HG02763 (cell line): ENCODE results near the gene PLS1.
"Not testable (repeated sequence)": the region's sequence is repeated elsewhere in the genome, so short reads cannot be mapped to it uniquely, and the experiment has no call there.

Experiments
- ATAC-seq: cut with Tn5 transposase; IDR thresholded peaks from one replicate; pipeline ENCODE4 v1.9.1; 2021; ENCODE audit warnings: mild to moderate bottlenecking, moderate library complexity; ENCODE audit not compliant: unreplicated experiment

The PLS1 gene

GRCh38 chr3:142680710-142681109 is 84.5 kb downstream of the PLS1 start:
- no peak for ATAC-seq

DNA sequence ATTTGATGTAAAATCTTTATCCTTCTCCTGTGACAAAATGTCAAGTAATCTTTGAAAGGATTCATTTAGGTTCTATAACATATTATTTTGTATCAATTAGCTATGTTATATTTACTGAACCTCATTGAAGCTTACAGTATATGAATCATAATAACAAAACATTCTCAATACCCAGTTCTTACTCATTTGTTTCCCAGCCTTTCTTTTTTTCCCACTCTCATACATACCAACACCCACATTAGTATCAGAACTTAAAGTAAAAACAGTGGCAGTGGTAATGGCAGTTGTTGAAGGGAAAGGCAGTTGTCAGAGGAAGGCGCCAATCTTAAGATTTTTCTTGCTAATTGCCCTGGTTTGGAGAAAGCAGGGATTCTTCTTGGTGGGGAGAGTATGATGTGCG is 94.4 kb downstream of the PLS1 start:
- no peak for ATAC-seq

DNA sequence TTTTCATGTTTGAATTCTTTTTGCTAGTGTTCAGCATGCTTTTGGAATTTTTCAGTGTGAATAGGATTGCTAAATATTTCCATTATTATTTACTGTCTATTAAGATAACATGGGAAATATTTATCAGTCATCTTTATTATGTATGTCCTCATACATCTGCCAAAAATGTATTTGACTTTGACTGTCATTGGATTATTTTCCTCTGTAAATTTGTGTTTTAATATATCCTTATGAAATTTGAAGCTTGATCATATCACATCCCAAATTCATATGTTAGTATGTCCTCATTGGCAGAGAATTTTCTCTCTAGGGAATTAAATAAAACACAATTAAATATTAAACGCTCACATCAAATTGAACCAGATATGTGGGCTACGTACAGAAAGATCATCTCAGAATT is 95.3 kb downstream of the PLS1 start:
- no peak for ATAC-seq

DNA sequence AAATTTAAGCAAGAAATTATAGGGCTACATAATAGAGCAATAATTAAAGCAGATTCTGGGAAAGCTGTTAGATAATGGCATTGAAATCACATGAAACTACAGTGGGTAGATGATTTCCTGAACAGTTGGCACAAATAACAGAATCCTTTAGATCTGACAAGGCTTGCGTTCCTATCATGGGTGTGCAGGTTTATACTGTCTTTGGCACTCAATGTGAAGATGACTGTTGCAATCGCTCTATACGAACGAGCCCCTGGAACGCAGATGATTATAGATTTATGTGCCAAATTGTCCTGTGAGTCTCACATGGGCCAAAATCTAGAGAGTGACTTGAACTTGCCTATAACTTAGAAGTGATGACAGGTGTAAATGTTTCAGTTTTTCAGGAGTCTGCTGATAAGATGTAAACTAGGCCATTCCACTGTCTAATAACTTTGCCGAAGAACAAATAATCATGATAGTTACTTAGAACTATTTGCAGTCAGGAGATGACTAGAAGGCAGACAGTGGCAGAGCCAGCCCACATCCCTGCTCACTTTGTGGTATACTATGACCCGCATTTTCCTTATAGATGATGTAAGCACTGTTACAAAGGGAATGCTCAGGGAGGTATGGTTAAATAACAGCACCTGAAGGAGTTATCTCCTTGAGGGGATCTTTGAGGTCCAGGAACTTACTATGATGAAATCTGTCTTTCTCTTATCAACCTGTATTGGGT is 97.1 kb downstream of the PLS1 start:
- ATAC-seq = no peak

- no peak for ATAC-seq
Measured at GRCh38 chr3:142694225-142694624, 98.0 kb downstream of the PLS1 start.

GRCh38 chr3:142705198-142705597 is 109.0 kb downstream of the PLS1 start:
- ATAC-seq = no peak

- no peak for ATAC-seq
Measured at GRCh38 chr3:142706321-142707127, 110.3 kb downstream of the PLS1 start.

GRCh38 chr3:142709207-142709606 is 113.0 kb downstream of the PLS1 start:
- ATAC-seq = no peak

- ATAC-seq = not testable (repeated sequence)
Measured at GRCh38 chr3:142714882-142715281, 118.7 kb downstream of the PLS1 start.

DNA sequence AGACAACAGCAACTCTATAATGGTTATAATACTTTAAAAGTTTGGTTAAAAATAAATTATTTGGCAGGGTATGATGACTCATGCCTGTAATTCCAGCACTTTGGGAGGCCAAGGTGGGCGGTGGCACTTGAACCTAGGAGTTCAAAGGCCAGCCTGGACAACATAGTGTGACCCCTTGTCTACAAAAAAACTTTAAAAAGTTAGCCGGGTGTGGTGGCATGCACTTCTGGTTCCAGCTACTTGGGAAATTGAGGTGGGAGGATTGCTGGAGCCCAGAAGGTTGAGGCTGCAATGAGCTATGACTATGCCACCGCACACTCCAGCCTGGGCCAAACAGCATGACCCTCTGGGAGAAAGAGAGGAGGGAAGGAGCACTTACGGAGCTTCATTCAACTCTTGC is 119.9 kb downstream of the PLS1 start:
- no peak for ATAC-seq

- ATAC-seq = peak; percentile 5
Measured at GRCh38 chr3:142723665-142723967, 127.4 kb downstream of the PLS1 start.

DNA sequence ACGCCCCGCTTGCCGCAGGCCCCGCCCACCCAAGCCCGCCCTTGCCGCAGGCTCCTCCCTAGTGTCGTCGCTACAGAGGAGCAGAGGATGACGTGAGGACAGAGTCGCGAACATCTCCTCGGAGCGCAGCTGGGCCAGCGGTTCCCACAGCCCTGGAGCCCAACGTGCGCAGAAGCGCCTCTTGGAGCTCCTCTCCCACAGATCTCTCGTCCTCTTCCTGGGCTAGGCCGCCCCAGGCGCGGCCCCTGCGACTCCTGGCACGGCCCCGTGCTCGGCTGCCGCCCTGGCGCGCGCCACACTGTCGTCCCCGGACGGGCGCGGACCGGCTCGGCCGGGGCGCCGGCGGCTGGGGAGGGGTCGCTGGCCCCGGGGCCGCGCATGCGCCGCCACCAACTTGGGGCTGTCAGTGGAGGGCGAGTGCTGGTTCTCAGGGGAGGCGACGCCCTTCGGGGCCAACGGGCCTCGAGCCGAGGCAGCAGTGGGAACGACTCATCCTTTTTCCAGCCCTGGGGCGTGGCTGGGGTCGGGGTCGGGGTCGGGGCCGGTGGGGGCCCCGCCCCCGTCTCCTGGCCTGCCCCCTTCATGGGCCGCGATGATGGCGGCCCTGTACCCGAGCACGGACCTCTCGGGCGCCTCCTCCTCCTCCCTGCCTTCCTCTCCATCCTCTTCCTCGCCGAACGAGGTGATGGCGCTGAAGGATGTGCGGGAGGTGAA is 127.9 kb downstream of the PLS1 start, which contains the start of gene TRPC1:
Gene TRPC1 (plus strand): TSS at position 67 of the 714 bp plus-strand sequence. CDS start 526 bp downstream, at position 593.
- peak; percentile 94 for ATAC-seq

- ATAC-seq = peak; percentile 10
Measured at GRCh38 chr3:142724682-142725356, 128.6 kb downstream of the PLS1 start.

DNA sequence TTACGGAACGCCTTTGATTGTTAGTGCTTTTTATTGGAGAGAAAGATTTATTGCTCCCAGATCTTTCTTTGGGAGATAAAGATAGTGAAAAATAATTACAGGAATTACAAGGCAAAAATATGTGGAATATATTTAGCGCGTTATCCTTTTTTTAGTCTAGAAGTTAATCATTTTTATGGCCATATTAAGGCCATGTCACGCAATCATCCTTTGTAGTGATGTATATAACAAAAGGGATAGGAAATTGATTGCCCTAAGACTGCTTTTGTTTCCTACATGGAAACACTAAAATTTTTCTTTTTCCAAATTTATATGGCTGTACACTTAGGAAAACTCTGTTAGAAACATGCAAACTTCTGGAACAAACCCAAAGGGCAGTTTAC is 129.2 kb downstream of the PLS1 start:
- ATAC-seq = no peak

DNA sequence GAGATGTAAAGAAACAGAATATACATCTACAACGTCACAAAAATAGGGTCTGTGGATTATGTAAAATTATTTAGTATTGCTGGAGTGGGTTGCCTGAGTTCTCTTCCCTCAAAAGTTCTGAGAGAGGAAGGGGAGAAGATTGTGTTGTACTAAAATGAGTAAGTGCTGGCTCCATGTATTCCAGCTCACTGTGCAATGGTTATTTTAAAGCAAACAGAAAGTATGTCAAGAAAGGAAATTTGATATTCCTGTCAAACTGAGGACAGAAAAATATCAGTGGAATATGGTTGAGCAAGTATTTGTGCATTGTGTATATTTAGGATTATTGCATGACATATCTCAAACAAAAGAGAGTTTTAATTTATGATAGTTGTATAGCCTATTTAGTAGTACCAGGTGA is 129.8 kb downstream of the PLS1 start:
- no peak for ATAC-seq

DNA sequence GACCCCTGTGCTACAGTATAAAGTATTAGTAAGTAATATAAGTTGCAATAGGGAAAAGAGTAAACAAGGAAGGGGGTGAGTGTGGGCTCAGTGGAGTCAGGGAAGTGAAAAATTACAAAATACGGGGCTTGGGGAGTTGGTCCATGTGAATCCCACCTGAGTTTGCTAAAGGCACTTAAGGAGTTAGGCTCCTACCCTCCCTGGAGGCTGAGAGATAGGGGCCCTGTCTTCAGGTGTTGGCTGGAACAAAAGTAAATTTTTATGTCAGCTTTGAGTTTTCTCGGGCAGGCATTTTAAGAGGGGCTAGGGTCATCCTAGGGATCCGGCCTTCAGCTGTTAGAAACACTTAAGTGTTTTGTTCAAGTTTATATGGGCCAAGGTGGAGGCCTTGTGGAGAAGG is 135.9 kb downstream of the PLS1 start:
- ATAC-seq = no peak

DNA sequence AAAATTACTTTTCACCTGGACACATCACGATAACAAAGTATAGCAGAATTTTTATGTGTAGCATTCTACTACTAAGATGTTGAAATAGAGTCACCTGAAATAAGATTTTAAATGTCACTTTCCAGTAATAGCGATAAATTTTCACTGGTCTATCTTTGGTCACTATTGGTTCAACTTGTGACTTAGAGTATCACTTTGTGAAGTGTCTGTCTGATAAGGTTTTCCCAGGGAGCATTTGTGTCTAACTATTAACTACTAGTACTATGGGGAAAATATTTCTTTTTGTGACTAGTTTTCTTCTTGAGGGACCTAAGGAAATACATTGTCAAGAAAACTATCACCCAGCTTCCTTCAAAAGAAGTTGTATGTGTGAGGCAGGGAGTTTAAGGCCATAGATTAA is 138.6 kb downstream of the PLS1 start:
- ATAC-seq = no peak

DNA sequence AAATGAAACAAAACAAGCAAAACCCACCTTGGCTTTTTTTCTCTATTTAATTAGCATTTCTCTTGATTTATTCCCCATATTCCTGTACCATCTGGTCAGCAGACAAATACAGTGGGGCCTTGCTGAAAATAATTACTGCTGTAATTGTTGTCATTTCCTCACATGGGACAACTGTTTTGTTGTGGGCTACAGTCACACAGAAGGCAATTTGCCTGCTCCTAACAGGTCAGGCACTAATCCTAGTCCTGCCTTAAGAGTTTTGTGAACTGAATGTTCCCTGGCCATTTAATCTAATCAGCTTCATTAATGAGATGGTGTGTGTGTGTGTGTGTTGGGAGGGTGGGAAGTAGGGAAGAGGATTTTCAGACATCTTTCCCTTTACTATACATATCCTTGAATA is 139.3 kb downstream of the PLS1 start:
- no peak for ATAC-seq

GRCh38 chr3:142738396-142738795 is 142.2 kb downstream of the PLS1 start:
- no peak for ATAC-seq

DNA sequence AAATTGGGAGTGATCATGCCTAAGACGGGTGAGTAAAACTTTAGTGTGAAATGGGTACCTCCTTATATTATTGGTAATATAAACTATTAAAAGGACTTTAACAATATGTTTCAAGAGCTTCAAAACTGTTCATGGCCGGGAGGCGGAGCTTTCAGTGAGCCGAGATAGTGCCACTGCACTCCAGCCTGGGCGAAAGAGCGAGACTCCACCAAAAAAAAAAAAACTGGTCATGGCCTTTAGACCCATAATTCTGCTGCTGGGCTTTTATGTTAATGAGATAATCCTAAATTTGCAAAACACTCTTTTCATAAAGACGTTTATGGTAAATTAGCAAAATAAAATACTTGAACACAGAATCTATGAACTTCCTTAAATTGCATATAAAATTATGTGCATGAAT is 150.5 kb downstream of the PLS1 start:
- no peak for ATAC-seq

DNA sequence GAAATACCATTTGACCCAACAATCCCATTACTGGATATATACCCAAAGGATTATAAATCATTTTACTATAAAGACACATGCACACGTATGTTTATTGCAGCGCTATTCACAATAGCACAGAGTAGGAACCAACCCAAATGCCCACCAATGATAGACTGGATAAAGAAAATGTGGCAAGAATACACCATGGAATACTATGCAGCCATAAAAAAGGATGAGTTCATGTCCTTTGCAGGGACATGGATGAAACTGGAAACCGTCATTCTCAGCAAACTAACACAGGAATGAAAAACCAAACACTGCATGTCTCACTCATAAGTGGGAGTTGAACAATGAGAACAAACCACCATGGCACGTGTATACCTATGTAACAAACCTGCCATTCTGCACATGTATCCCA is 154.3 kb downstream of the PLS1 start:
- ATAC-seq = not testable (repeated sequence)
